ENCODE measurements around the gene APBA1. TPM values are rescaled to one million over a fixed set of nuclear protein-coding genes. Genes with fewer than 3 reads are reported as not detected.
"Not testable (repeated sequence)": the region's sequence is repeated elsewhere in the genome, so short reads cannot be mapped to it uniquely, and the experiment has no call there.

The APBA1 gene
- polyA plus RNA-seq, 1 donor from 2014 or later = not detected

DNA sequence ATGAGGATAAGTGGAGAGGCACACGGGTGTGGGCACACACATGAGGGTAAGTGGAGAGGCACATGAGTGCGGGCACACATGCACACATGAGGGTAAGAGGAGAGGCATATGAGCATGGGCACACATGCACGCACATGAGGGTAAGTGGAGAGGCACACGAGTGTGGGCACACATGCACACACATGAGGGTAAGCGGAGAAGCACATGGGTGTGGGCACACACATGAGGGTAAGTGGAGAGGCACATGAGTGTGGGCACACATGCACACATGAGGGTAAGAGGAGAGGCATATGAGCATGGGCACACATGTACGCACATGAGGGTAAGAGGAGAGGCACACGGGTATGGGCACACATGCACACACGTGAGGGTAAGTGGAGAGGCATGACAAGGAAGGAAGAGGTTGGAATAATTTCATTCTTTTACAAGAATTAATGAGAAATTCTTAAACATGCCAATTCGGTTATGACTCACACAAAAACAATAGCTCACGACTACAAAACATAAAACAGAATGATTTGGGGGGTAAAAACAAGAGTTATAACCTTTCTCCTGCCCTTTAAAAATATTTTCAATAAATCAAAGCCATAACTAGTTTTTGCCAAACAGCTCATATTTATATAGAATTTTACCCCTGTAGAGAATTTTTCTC is 67.5 kb downstream of the APBA1 start:
- Mint-ChIP-seq H3K9me3 (peaks cover 0 to 4% (median 0%) of the 10 kb centered on the region in 3 donors), H3K36me3 (peaks cover 1% of the 10 kb centered on the region), H3K27me3 (peaks cover 3% of the 10 kb centered on the region), H3K27ac (no peak overlapping the region), H3K4me3 (no peak overlapping the region), H3K4me1 (no peaks in the 10 kb centered on the region)

GRCh38 chr9:69603656-69604055 is 68.5 kb downstream of the APBA1 start:
- Mint-ChIP-seq H3K9me3 (peaks cover 0 to 4% (median 0%) of the 10 kb centered on the region in 3 donors), H3K36me3 (peaks cover 1% of the 10 kb centered on the region), H3K4me1 (no peaks in the 10 kb centered on the region), H3K4me3 (no peak overlapping the region), H3K27ac (no peak overlapping the region), H3K27me3 (peaks cover 6% of the 10 kb centered on the region)

GRCh38 chr9:69602773-69603172 is 69.4 kb downstream of the APBA1 start:
- peaks cover 6% of the 10 kb centered on the region for H3K27me3 Mint-ChIP-seq
- H3K9me3 Mint-ChIP-seq = peaks cover 0 to 4% (median 0%) of the 10 kb centered on the region in 3 donors
- no peaks in the 10 kb centered on the region for H3K4me1 Mint-ChIP-seq
- peaks cover 1% of the 10 kb centered on the region for H3K36me3 Mint-ChIP-seq
- H3K4me3 Mint-ChIP-seq = no peak overlapping the region
- H3K27ac Mint-ChIP-seq = no peak overlapping the region

DNA sequence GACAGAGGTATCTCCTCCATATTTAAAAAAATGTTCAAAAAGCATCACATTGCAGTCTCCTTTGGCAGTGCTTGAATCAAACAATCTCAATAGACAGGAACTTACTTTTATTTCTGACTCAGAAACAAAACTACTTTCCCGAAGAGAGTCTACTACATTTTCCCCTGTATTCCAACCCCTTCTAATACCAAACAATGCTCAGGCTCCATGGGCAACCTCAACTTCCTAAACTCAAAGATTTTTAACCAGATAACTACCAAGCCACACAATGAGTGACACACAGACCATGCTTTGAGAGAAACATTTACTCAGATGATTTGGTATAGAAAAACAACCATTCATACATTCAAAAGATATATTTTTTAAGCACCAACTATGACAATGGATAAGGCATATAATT is 70.5 kb downstream of the APBA1 start:
- Mint-ChIP-seq H3K36me3 (peaks cover 1% of the 10 kb centered on the region), H3K9me3 (peaks cover 0 to 2% (median 0%) of the 10 kb centered on the region in 3 donors), H3K4me1 (no peaks in the 10 kb centered on the region), H3K27me3 (peaks cover 6% of the 10 kb centered on the region), H3K4me3 (no peak overlapping the region), H3K27ac (no peak overlapping the region)

DNA sequence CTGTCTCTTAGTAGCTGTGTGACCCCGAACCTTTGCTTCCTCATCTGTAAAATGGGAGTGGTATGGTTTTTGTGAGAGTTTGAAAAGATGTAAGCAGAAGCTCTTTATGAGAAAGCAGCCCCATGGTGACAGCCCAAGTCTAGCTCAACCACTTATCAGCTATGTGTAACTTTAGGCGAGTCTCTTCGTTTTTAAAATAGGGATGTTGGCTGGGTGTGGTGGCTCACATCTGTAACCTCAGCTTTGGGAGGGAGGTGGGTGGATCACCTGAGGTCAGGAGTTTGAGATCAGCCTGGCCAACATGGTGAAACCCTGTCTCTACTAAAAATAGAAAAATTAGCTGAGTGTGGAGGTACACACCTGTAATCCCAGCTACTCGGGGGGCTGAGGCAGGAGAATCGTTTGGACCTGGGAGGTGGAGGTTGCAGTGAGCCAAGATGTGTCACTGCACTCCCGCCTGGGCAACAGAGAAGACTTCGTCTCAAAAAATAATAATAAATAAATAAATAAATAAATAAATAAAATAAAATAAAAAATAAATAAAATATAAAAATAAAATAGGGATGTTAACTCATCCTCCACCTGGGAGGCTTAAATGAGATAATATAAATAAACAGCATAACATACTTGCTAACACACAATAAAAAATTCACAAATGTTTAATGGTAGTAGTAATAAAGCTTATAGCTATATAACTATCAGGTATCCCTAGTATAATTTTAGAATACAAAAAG is 71.7 kb downstream of the APBA1 start:
- Mint-ChIP-seq H3K27ac (no peak overlapping the region), H3K36me3 (peaks cover 1% of the 10 kb centered on the region), H3K27me3 (peaks cover 6% of the 10 kb centered on the region), H3K4me3 (no peak overlapping the region), H3K4me1 (no peaks in the 10 kb centered on the region), H3K9me3 (peaks cover 0 to 2% (median 1%) of the 10 kb centered on the region in 3 donors)

- Mint-ChIP-seq H3K27ac (no peak overlapping the region), H3K27me3 (peaks cover 6% of the 10 kb centered on the region), H3K4me1 (no peaks in the 10 kb centered on the region), H3K9me3 (peaks cover 0 to 5% (median 4%) of the 10 kb centered on the region in 3 donors), H3K4me3 (no peak overlapping the region), H3K36me3 (peaks cover under 1% of the 10 kb centered on the region)
These were observed 72.8 kb downstream of the APBA1 start for GRCh38 chr9:69599232-69599971.

- not testable (repeated sequence) for H3K36me3 Mint-ChIP-seq, H3K4me3 Mint-ChIP-seq, H3K27ac Mint-ChIP-seq, H3K4me1 Mint-ChIP-seq, H3K9me3 Mint-ChIP-seq, H3K27me3 Mint-ChIP-seq
These were observed 75.3 kb downstream of the APBA1 start for GRCh38 chr9:69596906-69597305.

DNA sequence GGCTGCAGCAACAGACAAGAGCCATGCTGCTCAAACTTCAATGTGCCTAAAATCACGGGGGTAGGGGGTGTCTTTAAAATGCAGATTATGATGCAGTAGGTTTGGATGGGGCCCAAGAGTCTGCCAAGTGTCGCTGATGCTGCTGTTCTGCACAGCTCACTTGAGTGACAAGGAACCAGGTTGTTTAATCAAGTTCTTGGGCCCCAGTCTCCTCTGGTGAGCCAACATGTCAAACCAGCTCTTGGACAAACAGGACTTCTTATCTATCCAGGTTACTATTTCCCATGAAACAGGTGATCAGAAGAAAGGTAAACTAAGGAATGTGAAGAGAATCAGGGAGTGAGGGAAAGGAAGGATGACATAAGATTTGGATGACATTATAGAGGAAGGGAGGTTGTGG is 78.0 kb downstream of the APBA1 start:
- Mint-ChIP-seq H3K27ac (no peak overlapping the region), H3K36me3 (peaks cover 2% of the 10 kb centered on the region), H3K4me3 (no peak overlapping the region), H3K9me3 (peaks cover 3 to 4% (median 3%) of the 10 kb centered on the region in 3 donors), H3K27me3 (peaks cover 2% of the 10 kb centered on the region), H3K4me1 (no peaks in the 10 kb centered on the region)

GRCh38 chr9:69593756-69594155 is 78.4 kb downstream of the APBA1 start:
- Mint-ChIP-seq H3K27ac (no peak overlapping the region), H3K36me3 (peaks cover 2% of the 10 kb centered on the region), H3K9me3 (peaks cover 3 to 4% (median 3%) of the 10 kb centered on the region in 3 donors), H3K4me3 (no peak overlapping the region), H3K27me3 (peaks cover 2% of the 10 kb centered on the region), H3K4me1 (no peaks in the 10 kb centered on the region)

GRCh38 chr9:69593301-69593700 is 78.9 kb downstream of the APBA1 start:
- H3K4me1 Mint-ChIP-seq = no peaks in the 10 kb centered on the region
- no peak overlapping the region for H3K4me3 Mint-ChIP-seq

DNA sequence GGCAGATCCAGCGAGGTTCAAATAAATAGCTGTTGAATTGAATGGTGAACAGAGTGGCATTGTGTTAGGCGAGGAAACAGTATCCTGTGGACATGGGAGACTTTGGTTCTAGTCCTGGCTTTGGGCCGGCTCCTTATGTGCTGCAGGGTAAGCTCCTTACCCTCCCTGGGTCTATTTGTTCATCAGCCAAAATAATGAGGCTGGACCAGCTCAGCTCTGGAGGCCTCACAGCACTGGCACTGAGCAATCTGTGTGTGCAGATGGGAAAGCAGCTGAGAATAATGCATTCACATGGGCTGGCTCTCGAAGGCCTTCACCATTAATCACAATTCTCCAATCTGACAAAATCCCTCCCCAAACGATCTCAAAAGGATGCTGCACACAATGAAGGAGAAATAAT is 81.9 kb downstream of the APBA1 start:
- Mint-ChIP-seq H3K9me3 (peaks cover under 1 to 3% (median 2%) of the 10 kb centered on the region in 3 donors), H3K4me1 (no peaks in the 10 kb centered on the region), H3K4me3 (no peak overlapping the region), H3K27ac (no peak overlapping the region), H3K27me3 (peaks cover 6% of the 10 kb centered on the region), H3K36me3 (peaks cover 3% of the 10 kb centered on the region)

More at GRCh38 chr9:69593301-69593700, 78.9 kb downstream of the APBA1 start:
- H3K27ac Mint-ChIP-seq = no peak overlapping the region
- peaks cover 3 to 4% (median 3%) of the 10 kb centered on the region in 3 donors for H3K9me3 Mint-ChIP-seq
- H3K27me3 Mint-ChIP-seq = peaks cover 2% of the 10 kb centered on the region
- peaks cover 2% of the 10 kb centered on the region for H3K36me3 Mint-ChIP-seq

DNA sequence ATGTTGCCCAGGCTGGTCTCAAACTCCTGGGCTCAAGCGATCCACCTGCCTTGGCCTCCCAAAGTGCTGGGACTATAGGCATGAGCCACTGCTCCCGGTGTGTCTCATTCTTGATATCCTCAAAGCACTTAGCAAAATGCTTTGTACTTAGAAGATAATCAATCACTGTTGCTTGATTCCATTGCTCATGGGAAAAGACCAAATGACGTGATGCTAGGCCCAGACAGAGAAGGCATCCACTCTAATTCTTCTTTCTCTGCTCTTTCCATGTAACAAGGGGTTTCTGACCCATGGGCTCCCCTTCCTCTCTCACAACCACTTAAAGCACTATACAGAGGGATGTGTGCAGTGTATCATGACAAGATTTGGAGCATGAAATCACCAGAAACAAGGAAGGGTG is 83.0 kb downstream of the APBA1 start:
- Mint-ChIP-seq H3K4me3 (no peak overlapping the region), H3K36me3 (peaks cover 2% of the 10 kb centered on the region), H3K9me3 (peaks cover 0 to 3% (median 0%) of the 10 kb centered on the region in 3 donors)

DNA sequence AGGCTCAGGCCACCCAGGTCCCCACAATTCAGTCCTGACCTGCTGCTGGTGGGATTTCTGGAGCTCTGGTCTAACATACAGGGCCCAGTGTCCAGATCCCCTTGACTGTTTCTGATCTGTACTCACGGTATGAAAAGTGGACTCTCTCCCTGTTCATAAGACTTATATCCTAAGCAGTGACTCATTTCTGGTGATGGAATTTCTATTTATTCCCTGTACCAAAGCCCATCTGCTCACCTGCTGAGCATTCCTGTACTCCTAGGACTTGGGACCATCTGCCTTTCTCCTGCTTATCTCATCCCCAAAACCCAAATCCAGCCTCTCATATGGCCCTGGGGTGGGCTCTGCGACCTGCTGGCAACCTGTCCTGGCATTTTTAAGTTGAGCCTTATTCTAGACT is 86.6 kb downstream of the APBA1 start:
- peaks cover 12% of the 10 kb centered on the region for H3K27me3 Mint-ChIP-seq
- H3K36me3 Mint-ChIP-seq = peaks cover 2% of the 10 kb centered on the region
- peaks cover 0 to 3% (median 0%) of the 10 kb centered on the region in 3 donors for H3K4me1 Mint-ChIP-seq
- H3K4me3 Mint-ChIP-seq = no peak overlapping the region
- no peak overlapping the region for H3K27ac Mint-ChIP-seq
- H3K9me3 Mint-ChIP-seq = no peaks in the 10 kb centered on the region

More for the DNA sequence above, 83.0 kb downstream of the APBA1 start:
- Mint-ChIP-seq H3K4me1 (no peaks in the 10 kb centered on the region), H3K27ac (no peak overlapping the region), H3K27me3 (peaks cover 6% of the 10 kb centered on the region)

- H3K27ac Mint-ChIP-seq = no peak overlapping the region
- H3K4me3 Mint-ChIP-seq = no peak overlapping the region
- peaks cover 10% of the 10 kb centered on the region for H3K27me3 Mint-ChIP-seq
- peaks cover 0 to 3% (median 0%) of the 10 kb centered on the region in 3 donors for H3K4me1 Mint-ChIP-seq
- H3K36me3 Mint-ChIP-seq = peaks cover 2% of the 10 kb centered on the region
- H3K9me3 Mint-ChIP-seq = no peaks in the 10 kb centered on the region
These were observed 87.4 kb downstream of the APBA1 start for GRCh38 chr9:69584759-69585158.

DNA sequence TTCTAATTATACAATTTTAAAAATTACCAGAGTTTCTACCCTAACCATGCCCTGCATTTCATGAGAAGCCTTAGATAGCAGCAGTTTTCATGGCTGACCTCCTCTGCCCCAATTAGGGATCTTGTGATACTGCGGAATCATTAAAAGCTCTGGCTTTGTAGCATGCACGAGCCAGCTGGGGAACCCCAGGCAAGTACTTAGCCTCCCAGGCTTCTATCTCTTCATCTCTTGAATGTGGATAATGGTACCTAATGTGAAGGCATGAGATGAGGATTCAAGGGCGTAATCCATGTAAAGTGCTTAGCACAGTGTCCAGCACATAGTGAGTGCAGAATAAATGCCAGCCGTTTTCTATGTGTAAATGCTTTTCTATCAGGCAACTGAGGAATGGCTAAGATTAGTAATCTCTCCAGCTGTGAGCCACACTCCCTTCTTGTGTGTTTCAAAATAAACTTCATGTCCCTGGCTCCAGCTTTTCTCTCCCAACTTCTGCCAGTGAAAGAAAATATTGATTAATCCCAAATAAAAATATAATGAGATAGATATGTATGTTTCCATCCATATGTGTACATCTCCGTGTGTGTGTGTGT is 88.4 kb downstream of the APBA1 start:
- no peaks in the 10 kb centered on the region for H3K9me3 Mint-ChIP-seq
- H3K4me3 Mint-ChIP-seq = no peak overlapping the region
- H3K4me1 Mint-ChIP-seq = peaks cover 0 to 3% (median 0%) of the 10 kb centered on the region in 3 donors
- H3K27ac Mint-ChIP-seq = no peak overlapping the region
- H3K36me3 Mint-ChIP-seq = peaks cover 2% of the 10 kb centered on the region
- peaks cover 10% of the 10 kb centered on the region for H3K27me3 Mint-ChIP-seq
